SJSA1 (cell line): ENCODE measurements around the gene FOXS1. TPM values are rescaled to one million over a fixed set of nuclear protein-coding genes. Genes with fewer than 3 reads are reported as not detected.

Experiments used
- DNase-seq, 2 experiments: peaks; one replicate each; pipeline ENCODE4 v3.0.0-alpha.2; 2015 to 2020; ENCODE audit warnings: low spot score in 2 of 2, low read depth in 1 of 2
- H3K27ac ChIP-seq: fragments of 250-450 bp; sonication (Bioruptor Pico); 2 replicates; pipeline ENCODE4 v1.5.1; 2020; ENCODE audit warnings: mild to moderate bottlenecking, moderate library complexity
- H3K27me3 ChIP-seq: fragments of 250-450 bp; sonication (Bioruptor Pico); replicated peaks from 2 replicates; pipeline ENCODE4 v1.5.1; 2020; ENCODE audit warnings: mild to moderate bottlenecking, moderate library complexity
- H3K36me3 ChIP-seq: fragments of 250-450 bp; sonication (Bioruptor Pico); 2 replicates; pipeline ENCODE4 v1.5.1; 2020; ENCODE audit warnings: mild to moderate bottlenecking
- H3K4me1 ChIP-seq: fragments of 250-450 bp; sonication (Bioruptor Pico); replicated peaks from 2 replicates; pipeline ENCODE4 v1.6.1; 2021; ENCODE audit warnings: mild to moderate bottlenecking
- H3K4me3 ChIP-seq: fragments of 250-450 bp; sonication (Bioruptor Pico); 2 replicates; pipeline ENCODE4 v1.5.1; 2020; ENCODE audit warnings: mild to moderate bottlenecking
- H3K9me3 ChIP-seq: fragments of 250-450 bp; sonication (Bioruptor Pico); replicated peaks from 2 replicates; pipeline ENCODE4 v1.5.1; 2020; ENCODE audit warnings: mild to moderate bottlenecking
- total RNA-seq: library from RNA; depleted of rRNA; stranded (reverse); fragments of >200 nt; shearing (Covaris generic); gene quantifications from 2 replicates; pipeline ENCODE4 v1.2.3, GENCODE V29; 2014

Gene FOXS1
- total RNA-seq, 1 experiment from 2014 or later, result 1.5 TPM

GRCh38 chr20:31868853-31869672, 23.7 kb upstream of the FOXS1 start:
- Histone ChIP-seq H3K36me3 (no peaks in the 10 kb centered on the region), H3K4me1 (peaks cover 15% of the 10 kb centered on the region), H3K4me3 (no peak overlapping the region), H3K27ac (no peak overlapping the region), H3K9me3 (no peaks in the 10 kb centered on the region), H3K27me3 (peaks cover 32% of the 10 kb centered on the region)
- no peak for DNase-seq

GRCh38 chr20:31866221-31866620, 20.8 kb upstream of the FOXS1 start:
- peaks cover 17% of the 10 kb centered on the region for H3K4me1 ChIP-seq
- DNase-seq, result no peak
- peaks cover 26% of the 10 kb centered on the region for H3K27me3 ChIP-seq
- no peak overlapping the region for H3K27ac ChIP-seq
- H3K36me3 ChIP-seq, result no peaks in the 10 kb centered on the region
- H3K9me3 ChIP-seq, result no peaks in the 10 kb centered on the region
- no peak overlapping the region for H3K4me3 ChIP-seq

- no peaks in the 10 kb centered on the region for H3K36me3 ChIP-seq
- DNase-seq, result no peak
- peaks cover 12% of the 10 kb centered on the region for H3K4me1 ChIP-seq
- peaks cover 26% of the 10 kb centered on the region for H3K27me3 ChIP-seq
- no peak overlapping the region for H3K4me3 ChIP-seq
- no peaks in the 10 kb centered on the region for H3K9me3 ChIP-seq
- no peak overlapping the region for H3K27ac ChIP-seq
Observed at GRCh38 chr20:31864521-31865400, 19.4 kb upstream of the FOXS1 start.

GRCh38 chr20:31863296-31864085, 18.1 kb upstream of the FOXS1 start:
- Histone ChIP-seq H3K27ac (no peak overlapping the region), H3K4me1 (peaks cover 9% of the 10 kb centered on the region), H3K36me3 (no peaks in the 10 kb centered on the region), H3K4me3 (no peak overlapping the region), H3K9me3 (no peaks in the 10 kb centered on the region), H3K27me3 (peaks cover 18% of the 10 kb centered on the region)
- no peak for DNase-seq

- Histone ChIP-seq H3K36me3 (no peaks in the 10 kb centered on the region), H3K9me3 (no peaks in the 10 kb centered on the region), H3K4me3 (no peak overlapping the region), H3K4me1 (peaks cover 9% of the 10 kb centered on the region), H3K27ac (no peak overlapping the region), H3K27me3 (peaks cover 18% of the 10 kb centered on the region)
- DNase-seq, result no peak
Observed at GRCh38 chr20:31862506-31862905, 17.1 kb upstream of the FOXS1 start.

- Histone ChIP-seq H3K36me3 (no peaks in the 10 kb centered on the region), H3K9me3 (no peaks in the 10 kb centered on the region), H3K27me3 (peaks cover 18% of the 10 kb centered on the region), H3K4me1 (peaks cover 9% of the 10 kb centered on the region), H3K27ac (no peak overlapping the region), H3K4me3 (no peak overlapping the region)
- no peak for DNase-seq
Observed at GRCh38 chr20:31862157-31862470, 16.7 kb upstream of the FOXS1 start.

GRCh38 chr20:31861385-31862156, 16.2 kb upstream of the FOXS1 start:
- H3K4me1 ChIP-seq, result peaks cover 9% of the 10 kb centered on the region
- H3K27me3 ChIP-seq, result peaks cover 18% of the 10 kb centered on the region
- no peaks in the 10 kb centered on the region for H3K9me3 ChIP-seq
- no peak overlapping the region for H3K27ac ChIP-seq
- no peaks in the 10 kb centered on the region for H3K36me3 ChIP-seq
- peak overlapping the region; percentile 37 for H3K4me3 ChIP-seq
- peak; percentile 43 to 73 for DNase-seq

- Histone ChIP-seq H3K4me1 (peaks cover 9% of the 10 kb centered on the region), H3K9me3 (no peaks in the 10 kb centered on the region), H3K27ac (no peak overlapping the region), H3K36me3 (no peaks in the 10 kb centered on the region), H3K27me3 (peaks cover 18% of the 10 kb centered on the region), H3K4me3 (peak overlapping the region; percentile 37)
- DNase-seq, result no peak
Observed at GRCh38 chr20:31861135-31861384, 15.7 kb upstream of the FOXS1 start.

GRCh38 chr20:31860390-31861134, 15.2 kb upstream of the FOXS1 start:
- Histone ChIP-seq H3K4me1 (peaks cover 9% of the 10 kb centered on the region), H3K27me3 (peaks cover 18% of the 10 kb centered on the region), H3K4me3 (no peak overlapping the region), H3K27ac (no peak overlapping the region), H3K36me3 (no peaks in the 10 kb centered on the region), H3K9me3 (no peaks in the 10 kb centered on the region)
- DNase-seq, result peak in 1 of 2 experiments; percentile 40

GRCh38 chr20:31859998-31860380, 14.6 kb upstream of the FOXS1 start:
- Histone ChIP-seq H3K4me3 (no peak overlapping the region), H3K4me1 (peaks cover 9% of the 10 kb centered on the region), H3K27ac (no peak overlapping the region), H3K36me3 (no peaks in the 10 kb centered on the region), H3K9me3 (no peaks in the 10 kb centered on the region), H3K27me3 (peaks cover 20% of the 10 kb centered on the region)
- peak in 1 of 2 experiments; percentile 22 for DNase-seq

GRCh38 chr20:31859266-31859997, 14.0 kb upstream of the FOXS1 start:
- peaks cover 24% of the 10 kb centered on the region for H3K27me3 ChIP-seq
- H3K4me1 ChIP-seq, result peaks cover 9% of the 10 kb centered on the region
- H3K36me3 ChIP-seq, result no peaks in the 10 kb centered on the region
- no peak overlapping the region for H3K27ac ChIP-seq
- H3K9me3 ChIP-seq, result no peaks in the 10 kb centered on the region
- DNase-seq, result no peak
- H3K4me3 ChIP-seq, result no peak overlapping the region

GRCh38 chr20:31858760-31859083, 13.3 kb upstream of the FOXS1 start:
- H3K27me3 ChIP-seq, result peaks cover 24% of the 10 kb centered on the region

More at GRCh38 chr20:31858760-31859083, 13.3 kb upstream of the FOXS1 start:
- Histone ChIP-seq H3K27ac (no peak overlapping the region), H3K36me3 (no peaks in the 10 kb centered on the region), H3K4me1 (peaks cover 9% of the 10 kb centered on the region), H3K9me3 (no peaks in the 10 kb centered on the region), H3K4me3 (no peak overlapping the region)
- no peak for DNase-seq
